SK-N-SH (cell line): ENCODE measurements around the gene INHBB. TPM values are rescaled to one million over a fixed set of nuclear protein-coding genes. Genes with fewer than 3 reads are reported as not detected.

Experiments
- CTCF ChIA-PET: fragments of 300-600, 350-600 bp; formaldehyde crosslinking; extraction: SDS; loops from one replicate; lab custom pipeline; 2021; lab: Yijun Ruan, JAX
- POLR2A ChIA-PET: fragments of 350-600 bp; sonication (Branson Sonifier 250); formaldehyde crosslinking; extraction: SDS; loops from one replicate; lab custom pipeline; 2020; ENCODE audit warnings: antibody characterized with exemption, inconsistent platforms; lab: Yijun Ruan, JAX
- DNase-seq: peaks from one replicate; pipeline ENCODE4 v3.0.0; 2012
- H2AFZ ChIP-seq: fragments of 200-600 bp; sonication (generic); 2 replicates; pipeline ENCODE4 v1.8.1; 2016; ENCODE audit warnings: antibody characterized with exemption, mild to moderate bottlenecking, low read depth
- H3F3A ChIP-seq: fragments of 200-600 bp; sonication (generic); replicated peaks from 2 replicates; pipeline ENCODE3; 2016; ENCODE audit warnings: antibody characterized with exemption, mild to moderate bottlenecking; ENCODE audit not compliant: insufficient read depth
- H3K27ac ChIP-seq, 2 experiments: fragments of 200-500 bp in 1 of 2; fragments of 200-600 bp in 1 of 2; sonication (Bioruptor generic) in 1 of 2; sonication (generic), shearing (Covaris generic) in 1 of 2; 2 replicates each; pipeline versions ENCODE4 v1.5.1 to v1.6.1; 2014 to 2016; ENCODE audit warnings: low read depth in 2 of 2, inconsistent platforms in 1 of 2, low read length in 1 of 2, mild to moderate bottlenecking in 1 of 2, mixed read lengths in 1 of 2
- H3K27me3 ChIP-seq: fragments of 200-600 bp; sonication (generic), shearing (Covaris generic); 2 replicates; pipeline ENCODE4 v1.6.1; 2016; ENCODE audit warnings: mixed run types; ENCODE audit not compliant: insufficient read depth
- H3K36me3 ChIP-seq, 2 experiments: fragments of 200-500 bp in 1 of 2; fragments of 200-600 bp in 1 of 2; sonication (Bioruptor generic) in 1 of 2; sonication (generic) in 1 of 2; replicated peaks in 1 of 2; 2 replicates each; pipeline versions ENCODE3 to v1.5.1; 2014 to 2016; ENCODE audit warnings: low read length in 1 of 2, mild to moderate bottlenecking in 1 of 2; ENCODE audit not compliant: insufficient read depth in 2 of 2, control insufficient read depth in 1 of 2
- H3K4me1 ChIP-seq, 2 experiments: fragments of 200-500 bp in 1 of 2; fragments of 200-600 bp in 1 of 2; sonication (Bioruptor generic) in 1 of 2; sonication (generic), shearing (Covaris generic) in 1 of 2; 2 replicates each; pipeline versions ENCODE4 v1.5.1 to v1.6.1; 2014 to 2016; ENCODE audit warnings: low read depth in 1 of 2, low read length in 1 of 2, mixed run types in 1 of 2; ENCODE audit not compliant: insufficient read depth in 2 of 2, control insufficient read depth in 1 of 2
- H3K4me2 ChIP-seq: fragments of 200-600 bp; sonication (generic), shearing (Covaris generic); 2 replicates; pipeline ENCODE4 v1.6.1; 2017; ENCODE audit warnings: mixed run types
- H3K4me3 ChIP-seq, 2 experiments: fragments of 200-500 bp in 1 of 2; fragments of 200-600 bp in 1 of 2; sonication (Bioruptor generic) in 1 of 2; sonication (generic), shearing (Covaris generic) in 1 of 2; 2 replicates each; pipeline versions ENCODE4 v1.5.1 to v1.8.1; 2014 to 2016; ENCODE audit warnings: low read depth in 2 of 2, inconsistent platforms in 1 of 2, low read length in 1 of 2, mild to moderate bottlenecking in 1 of 2, mixed read lengths in 1 of 2, moderate library complexity in 1 of 2
- H3K79me2 ChIP-seq: fragments of 200-600 bp; sonication (generic); 2 replicates; pipeline ENCODE4 v1.8.1; 2017; ENCODE audit warnings: mild to moderate bottlenecking; ENCODE audit not compliant: insufficient read depth
- H3K9ac ChIP-seq: fragments of 200-600 bp; sonication (generic); 2 replicates; pipeline ENCODE4 v1.6.1; 2017; ENCODE audit warnings: mixed run types
- H3K9me2 ChIP-seq: fragments of 200-600 bp; sonication (generic); 2 replicates; pipeline ENCODE4 v1.6.1; 2017; ENCODE audit warnings: mixed run types
- H3K9me3 ChIP-seq: fragments of 200-600 bp; sonication (generic); 2 replicates; pipeline ENCODE4 v1.6.1; 2017; ENCODE audit warnings: mixed run types, mild to moderate bottlenecking, moderate library complexity
- H4K20me1 ChIP-seq: fragments of 200-600 bp; sonication (generic); 2 replicates; pipeline ENCODE4 v1.6.1; 2017; ENCODE audit warnings: mild to moderate bottlenecking, mixed run types; ENCODE audit not compliant: insufficient read depth
- ELF1 ChIP-seq: IDR thresholded peaks from 2 replicates; pipeline ENCODE4 v1.4.0; 2012
- EZH2phosphoT487 ChIP-seq: fragments of 200-600 bp; sonication (generic); IDR thresholded peaks from 2 replicates; pipeline ENCODE4 v1.6.1; 2017; ENCODE audit warnings: low read depth, mixed run types, mild to moderate bottlenecking, antibody characterized with exemption, moderate library complexity, borderline replicate concordance
- FOXM1 ChIP-seq: IDR thresholded peaks from 2 replicates; pipeline ENCODE4 v1.4.0; 2012; ENCODE audit warnings: low read depth, mild to moderate bottlenecking
- GATA2 ChIP-seq: sonication (generic); formaldehyde crosslinking; IDR thresholded peaks from 2 replicates; pipeline ENCODE4 v1.5.0; 2020; ENCODE audit warnings: mild to moderate bottlenecking, missing genetic modification reagents
- MEF2A ChIP-seq: IDR thresholded peaks from 2 replicates; pipeline ENCODE4 v1.4.0; 2012; ENCODE audit warnings: low read depth, borderline replicate concordance
- RCOR1 ChIP-seq: fragments of 150-350 bp; IDR thresholded peaks from 2 replicates; pipeline ENCODE4 v1.6.1; 2017; ENCODE audit warnings: antibody characterized with exemption, low read length
- SIN3A ChIP-seq: IDR thresholded peaks from 2 replicates; pipeline ENCODE4 v1.6.1; 2012; ENCODE audit warnings: low read depth, mild to moderate bottlenecking, low read length, moderate library complexity, borderline replicate concordance
- TCF12 ChIP-seq: IDR thresholded peaks from 2 replicates; pipeline ENCODE4 v1.4.0; 2012
- TEAD4 ChIP-seq: IDR thresholded peaks from 2 replicates; pipeline ENCODE4 v1.4.0; 2012; ENCODE audit warnings: mild to moderate bottlenecking, borderline replicate concordance; ENCODE audit not compliant: insufficient read depth
- USF2 ChIP-seq: fragments of 150-350 bp; IDR thresholded peaks from 2 replicates; pipeline ENCODE4 v1.6.1; 2017; ENCODE audit warnings: antibody characterized with exemption, low read length, low read depth, borderline replicate concordance
- ZBTB33 ChIP-seq: IDR thresholded peaks from 2 replicates; pipeline ENCODE4 v1.4.0; 2012; ENCODE audit warnings: low read depth, borderline replicate concordance
- WGBS: methylation state at CpG from one replicate; pipeline ENCODE4 v1.1.6; 2017; ENCODE audit warnings: low lambda C conversion rate; 5-methylcytosine and 5-hydroxymethylcytosine counted together
- polyA plus RNA-seq, 3 experiments: library from polyadenylated mRNA; depleted of rRNA; stranded (reverse); fragments of >200 nt; gene quantifications; 2 replicates each; pipeline ENCODE4 v1.2.3, GENCODE V29; 2012
- TF ChIP-seq, protein P1 (sequence below): IDR thresholded peaks from 2 replicates; pipeline ENCODE4 v1.4.0; 2012; ENCODE audit warnings: low read depth, borderline replicate concordance
- TF ChIP-seq, protein P2 (sequence below): fragments of 150-350 bp; IDR thresholded peaks from 2 replicates; pipeline ENCODE4 v1.6.1; 2016; ENCODE audit warnings: mild to moderate bottlenecking, low read depth, low read length
- TF ChIP-seq, protein P3 (sequence below): IDR thresholded peaks from 2 replicates; pipeline ENCODE4 v1.4.0; 2012; ENCODE audit warnings: low read depth
- TF ChIP-seq, protein P4 (sequence below): fragments of 200-600 bp; sonication (generic); IDR thresholded peaks from 2 replicates; pipeline ENCODE4 v1.6.1; 2017; ENCODE audit warnings: antibody characterized with exemption, mild to moderate bottlenecking, moderate library complexity

The INHBB gene
- polyA plus RNA-seq, 1 of the 3 experiments (the other 2 are of a cell fraction), result 0.03 TPM

DNA sequence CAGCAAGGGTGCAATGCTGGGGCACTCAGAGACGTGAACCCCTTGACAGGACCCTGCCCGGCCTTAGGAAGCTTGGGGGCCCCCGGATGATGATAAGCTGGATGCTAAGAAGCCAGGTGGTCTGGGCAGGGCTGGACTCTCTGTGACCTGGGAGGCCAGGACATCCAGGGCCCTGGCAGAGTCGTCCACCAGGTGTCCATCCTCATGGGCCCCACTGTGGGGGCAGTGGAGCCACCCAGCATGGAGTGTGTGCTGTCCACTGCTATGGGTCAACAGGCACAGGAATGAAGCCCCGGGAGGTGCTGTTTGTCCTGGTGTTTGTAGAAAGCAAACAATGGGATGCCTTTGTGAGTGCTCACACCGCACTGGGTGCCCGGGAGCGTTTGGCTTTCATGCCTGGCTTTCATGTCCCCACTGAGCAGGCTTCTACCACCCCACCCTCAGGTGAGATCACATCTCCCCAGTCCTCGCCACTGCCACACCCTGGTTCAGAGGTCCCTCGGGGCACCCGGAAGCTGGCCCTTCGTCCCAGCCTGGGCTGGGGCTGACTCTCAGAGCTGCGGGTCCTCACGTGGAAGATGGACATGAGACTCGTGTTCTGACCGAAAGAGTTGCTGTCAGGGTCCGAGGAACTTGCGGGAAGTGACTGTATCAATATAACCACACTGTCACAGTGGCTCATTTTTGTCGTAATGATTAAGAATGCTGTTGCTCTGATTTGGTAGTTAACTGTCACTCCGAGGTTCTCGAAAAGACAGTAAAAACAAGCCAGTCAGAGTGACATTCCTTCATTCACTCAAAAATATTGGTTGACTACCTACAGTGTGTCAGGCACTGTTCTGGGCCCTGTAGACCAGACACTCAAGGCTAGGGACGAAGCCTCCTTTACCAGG is 53.3 kb downstream of the INHBB start (continued):
- TF ChIP-seq ZBTB33, result no peak
- TF ChIP-seq FOXM1, result no peak
- TF ChIP-seq, protein P1, sequence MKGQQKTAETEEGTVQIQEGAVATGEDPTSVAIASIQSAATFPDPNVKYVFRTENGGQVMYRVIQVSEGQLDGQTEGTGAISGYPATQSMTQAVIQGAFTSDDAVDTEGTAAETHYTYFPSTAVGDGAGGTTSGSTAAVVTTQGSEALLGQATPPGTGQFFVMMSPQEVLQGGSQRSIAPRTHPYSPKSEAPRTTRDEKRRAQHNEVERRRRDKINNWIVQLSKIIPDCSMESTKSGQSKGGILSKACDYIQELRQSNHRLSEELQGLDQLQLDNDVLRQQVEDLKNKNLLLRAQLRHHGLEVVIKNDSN, result no peak
- TF ChIP-seq, protein P2, sequence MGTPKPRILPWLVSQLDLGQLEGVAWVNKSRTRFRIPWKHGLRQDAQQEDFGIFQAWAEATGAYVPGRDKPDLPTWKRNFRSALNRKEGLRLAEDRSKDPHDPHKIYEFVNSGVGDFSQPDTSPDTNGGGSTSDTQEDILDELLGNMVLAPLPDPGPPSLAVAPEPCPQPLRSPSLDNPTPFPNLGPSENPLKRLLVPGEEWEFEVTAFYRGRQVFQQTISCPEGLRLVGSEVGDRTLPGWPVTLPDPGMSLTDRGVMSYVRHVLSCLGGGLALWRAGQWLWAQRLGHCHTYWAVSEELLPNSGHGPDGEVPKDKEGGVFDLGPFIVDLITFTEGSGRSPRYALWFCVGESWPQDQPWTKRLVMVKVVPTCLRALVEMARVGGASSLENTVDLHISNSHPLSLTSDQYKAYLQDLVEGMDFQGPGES, result no peak
- TF ChIP-seq, all 33 proteins: peak for 0

DNA sequence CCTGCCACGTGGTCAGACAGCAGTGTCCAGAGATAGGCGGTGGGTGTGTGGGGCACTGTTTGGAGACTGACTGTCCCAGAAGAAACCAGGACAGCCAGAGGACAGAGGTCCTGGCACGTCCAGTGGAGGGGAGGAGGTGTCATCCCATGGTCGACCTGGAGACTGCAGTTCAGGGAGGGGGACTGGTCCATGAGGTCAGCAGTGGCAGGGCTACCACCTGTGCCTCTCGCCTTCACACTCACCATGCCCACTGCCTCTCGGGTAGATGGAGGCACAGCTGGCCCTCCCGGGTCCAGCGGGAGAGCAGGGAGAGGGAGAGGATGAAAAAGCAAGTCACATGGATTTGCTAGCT is 53.9 kb downstream of the INHBB start:
- no peak overlapping the region for H3K27ac ChIP-seq
- peaks cover 0 to 12% of the 10 kb centered on the region in 2 experiments; a peak in 1 of 4 replicates for H3K4me1 ChIP-seq
- H3K36me3 ChIP-seq, result no peaks in the 10 kb centered on the region
- WGBS, result 39% methylated on average over 3 of the region's 8 CpGs
- no peaks in the 10 kb centered on the region for H3F3A ChIP-seq
- no peak overlapping the region for H3K4me3 ChIP-seq
- H3K9me2 ChIP-seq, result no peaks in the 10 kb centered on the region
- no peak overlapping the region for H3K9ac ChIP-seq
- no peaks in the 10 kb centered on the region; the same call in 1 of the 2 replicates for H3K27me3 ChIP-seq
- no peaks in the 10 kb centered on the region for H4K20me1 ChIP-seq
- ChIA-PET POLR2A (no interaction called here), CTCF (interaction anchor here (1.4 kb wide), 1 partner anchor 56 kb away, joined by 3 read pairs; no protein-coding TSS in a partner anchor)
- H3K4me2 ChIP-seq, result no peak overlapping the region
- H3K79me2 ChIP-seq, result no peaks in the 10 kb centered on the region
- no peak overlapping the region for H2AFZ ChIP-seq
- no peak for DNase-seq
- H3K9me3 ChIP-seq, result no peaks in the 10 kb centered on the region
- TF ChIP-seq MEF2A, result no peak
- no peak for TF ChIP-seq ELF1
- no peak for TF ChIP-seq ZBTB33
- no peak for TF ChIP-seq GATA2 (CRISPR knock-in tag)
- TF ChIP-seq TCF12, result no peak
- TF ChIP-seq, protein P3, sequence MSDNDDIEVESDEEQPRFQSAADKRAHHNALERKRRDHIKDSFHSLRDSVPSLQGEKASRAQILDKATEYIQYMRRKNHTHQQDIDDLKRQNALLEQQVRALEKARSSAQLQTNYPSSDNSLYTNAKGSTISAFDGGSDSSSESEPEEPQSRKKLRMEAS, result no peak
- TF ChIP-seq, protein P4, sequence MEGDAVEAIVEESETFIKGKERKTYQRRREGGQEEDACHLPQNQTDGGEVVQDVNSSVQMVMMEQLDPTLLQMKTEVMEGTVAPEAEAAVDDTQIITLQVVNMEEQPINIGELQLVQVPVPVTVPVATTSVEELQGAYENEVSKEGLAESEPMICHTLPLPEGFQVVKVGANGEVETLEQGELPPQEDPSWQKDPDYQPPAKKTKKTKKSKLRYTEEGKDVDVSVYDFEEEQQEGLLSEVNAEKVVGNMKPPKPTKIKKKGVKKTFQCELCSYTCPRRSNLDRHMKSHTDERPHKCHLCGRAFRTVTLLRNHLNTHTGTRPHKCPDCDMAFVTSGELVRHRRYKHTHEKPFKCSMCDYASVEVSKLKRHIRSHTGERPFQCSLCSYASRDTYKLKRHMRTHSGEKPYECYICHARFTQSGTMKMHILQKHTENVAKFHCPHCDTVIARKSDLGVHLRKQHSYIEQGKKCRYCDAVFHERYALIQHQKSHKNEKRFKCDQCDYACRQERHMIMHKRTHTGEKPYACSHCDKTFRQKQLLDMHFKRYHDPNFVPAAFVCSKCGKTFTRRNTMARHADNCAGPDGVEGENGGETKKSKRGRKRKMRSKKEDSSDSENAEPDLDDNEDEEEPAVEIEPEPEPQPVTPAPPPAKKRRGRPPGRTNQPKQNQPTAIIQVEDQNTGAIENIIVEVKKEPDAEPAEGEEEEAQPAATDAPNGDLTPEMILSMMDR, result no peak
- TF ChIP-seq RCOR1, result no peak
- TF ChIP-seq SIN3A, result no peak
- TF ChIP-seq USF2, result no peak
- no peak for TF ChIP-seq EZH2phosphoT487
- TF ChIP-seq, protein P1, result no peak
- no peak for TF ChIP-seq TEAD4
